ENCODE measurements around the gene LSM6.

- TF ChIP-seq, protein P1, sequence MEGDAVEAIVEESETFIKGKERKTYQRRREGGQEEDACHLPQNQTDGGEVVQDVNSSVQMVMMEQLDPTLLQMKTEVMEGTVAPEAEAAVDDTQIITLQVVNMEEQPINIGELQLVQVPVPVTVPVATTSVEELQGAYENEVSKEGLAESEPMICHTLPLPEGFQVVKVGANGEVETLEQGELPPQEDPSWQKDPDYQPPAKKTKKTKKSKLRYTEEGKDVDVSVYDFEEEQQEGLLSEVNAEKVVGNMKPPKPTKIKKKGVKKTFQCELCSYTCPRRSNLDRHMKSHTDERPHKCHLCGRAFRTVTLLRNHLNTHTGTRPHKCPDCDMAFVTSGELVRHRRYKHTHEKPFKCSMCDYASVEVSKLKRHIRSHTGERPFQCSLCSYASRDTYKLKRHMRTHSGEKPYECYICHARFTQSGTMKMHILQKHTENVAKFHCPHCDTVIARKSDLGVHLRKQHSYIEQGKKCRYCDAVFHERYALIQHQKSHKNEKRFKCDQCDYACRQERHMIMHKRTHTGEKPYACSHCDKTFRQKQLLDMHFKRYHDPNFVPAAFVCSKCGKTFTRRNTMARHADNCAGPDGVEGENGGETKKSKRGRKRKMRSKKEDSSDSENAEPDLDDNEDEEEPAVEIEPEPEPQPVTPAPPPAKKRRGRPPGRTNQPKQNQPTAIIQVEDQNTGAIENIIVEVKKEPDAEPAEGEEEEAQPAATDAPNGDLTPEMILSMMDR (IDR thresholded peaks at IDR 0.05): no peak
- no peak for TF ChIP-seq POLR2A (IDR thresholded peaks at IDR 0.05)
- no peak for TF ChIP-seq EP300 (IDR thresholded peaks at IDR 0.05)
These were observed 18.1 kb downstream of the LSM6 start for GRCh38 chr4:146193628-146194027.

Data from ovary (tissue), 3 donors.